Measurements from ENCODE around the gene ZBTB46.
A peak's percentile ranks its signal among the peaks of the same experiment; 100 is the strongest.

The ZBTB46 gene

GRCh38 chr20:63705232-63706026, 125.6 kb downstream of the ZBTB46 start:
- no peak for DNase-seq (ENCODE audit: low read depth)

GRCh38 chr20:63704749-63705117, 126.3 kb downstream of the ZBTB46 start:
- no peak for DNase-seq (ENCODE audit: low read depth)

GRCh38 chr20:63703976-63704748, 126.9 kb downstream of the ZBTB46 start:
- no peak for DNase-seq (ENCODE audit: low read depth)

GRCh38 chr20:63703471-63703975, 127.5 kb downstream of the ZBTB46 start:
- no peak for DNase-seq (ENCODE audit: low read depth)

DNA sequence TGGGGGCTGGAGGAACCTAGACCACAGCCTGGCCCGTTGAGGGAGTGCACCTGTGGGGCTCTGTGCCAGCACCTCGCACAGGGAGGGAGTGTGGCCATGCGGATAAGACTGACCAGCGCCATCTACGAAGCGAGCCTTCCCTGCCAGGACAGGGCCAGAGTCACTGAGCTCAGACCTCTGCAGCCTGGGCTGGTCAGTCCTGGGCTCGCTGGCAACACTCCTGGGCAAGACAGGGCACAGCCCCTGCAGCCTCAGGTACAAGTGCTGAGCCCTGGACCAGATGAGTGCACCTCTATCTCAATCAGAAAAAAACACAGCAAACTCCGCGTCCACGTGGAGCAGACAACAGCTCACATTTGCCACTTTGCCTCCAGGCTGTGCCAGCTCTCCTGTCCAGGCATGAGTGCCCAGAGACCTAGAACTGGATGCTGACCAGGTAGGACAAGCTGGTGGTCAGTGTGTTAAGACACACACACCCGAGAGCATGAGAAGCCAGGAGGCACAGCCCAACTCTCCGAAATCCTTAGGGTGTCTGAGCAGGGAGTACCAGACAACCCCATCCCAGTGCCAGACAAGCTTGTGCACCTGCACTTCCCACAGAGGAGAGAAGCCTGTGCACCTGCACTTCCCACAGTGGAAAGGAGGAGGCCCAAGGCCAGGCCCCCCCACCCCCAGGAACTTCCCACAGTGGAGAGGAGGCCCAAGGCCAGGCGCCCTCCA, 128.2 kb downstream of the ZBTB46 start:
- no peak for DNase-seq (ENCODE audit: low read depth)

DNA sequence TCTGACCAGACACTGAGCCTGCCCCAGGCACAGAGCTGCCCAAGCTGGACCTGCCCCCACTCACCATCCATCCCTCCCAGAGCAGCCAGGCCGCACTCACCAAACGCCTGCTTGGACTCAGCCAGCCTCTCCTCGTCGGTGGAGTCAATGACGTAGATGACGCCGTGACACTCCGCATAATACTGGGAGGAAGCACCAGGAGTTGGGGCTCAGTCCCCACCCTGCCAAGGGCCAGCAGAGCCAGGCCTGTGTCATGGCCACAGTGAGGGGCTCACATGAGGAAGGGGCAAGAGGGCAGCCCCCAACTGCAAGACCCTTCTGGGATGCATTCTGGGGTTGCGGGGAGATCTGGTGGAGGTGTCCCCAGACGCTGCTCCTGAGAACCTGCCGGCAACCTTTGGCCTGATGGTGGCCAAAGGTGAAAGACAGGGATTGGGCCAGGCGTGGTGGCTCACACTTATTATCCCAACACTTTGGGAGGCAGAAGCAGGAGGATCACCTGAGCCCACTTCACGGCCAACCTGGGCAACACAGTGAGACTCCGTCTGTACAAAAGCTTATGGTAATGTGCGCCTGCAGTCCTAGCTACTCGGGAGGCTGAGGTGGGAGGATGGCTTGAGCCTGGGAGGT, 128.9 kb downstream of the ZBTB46 start:
- no peak for DNase-seq (ENCODE audit: low read depth)

- DNase-seq (ENCODE audit: low read depth): no peak
Measured at GRCh38 chr20:63701329-63702035, 129.6 kb downstream of the ZBTB46 start.

DNA sequence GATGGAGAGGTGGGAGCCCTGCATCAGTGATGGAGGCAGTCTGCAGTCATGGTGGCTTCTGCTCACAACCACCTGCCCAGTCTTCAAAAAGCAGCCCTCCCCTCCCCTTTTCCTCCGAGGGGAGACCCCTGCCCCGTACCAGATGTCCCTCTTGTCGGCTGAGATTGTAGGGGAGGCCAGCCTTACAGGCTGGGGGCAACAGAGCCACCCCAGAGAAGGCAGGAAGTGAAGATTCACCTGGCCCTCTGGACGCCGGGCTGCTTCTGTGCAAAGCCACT, 130.1 kb downstream of the ZBTB46 start:
- DNase-seq (ENCODE audit: low read depth): no peak

GRCh38 chr20:63700199-63701050, 130.6 kb downstream of the ZBTB46 start:
- DNase-seq (ENCODE audit: low read depth): no peak

- DNase-seq (ENCODE audit: low read depth): no peak
Measured at GRCh38 chr20:63699466-63700198, 131.4 kb downstream of the ZBTB46 start.

DNA sequence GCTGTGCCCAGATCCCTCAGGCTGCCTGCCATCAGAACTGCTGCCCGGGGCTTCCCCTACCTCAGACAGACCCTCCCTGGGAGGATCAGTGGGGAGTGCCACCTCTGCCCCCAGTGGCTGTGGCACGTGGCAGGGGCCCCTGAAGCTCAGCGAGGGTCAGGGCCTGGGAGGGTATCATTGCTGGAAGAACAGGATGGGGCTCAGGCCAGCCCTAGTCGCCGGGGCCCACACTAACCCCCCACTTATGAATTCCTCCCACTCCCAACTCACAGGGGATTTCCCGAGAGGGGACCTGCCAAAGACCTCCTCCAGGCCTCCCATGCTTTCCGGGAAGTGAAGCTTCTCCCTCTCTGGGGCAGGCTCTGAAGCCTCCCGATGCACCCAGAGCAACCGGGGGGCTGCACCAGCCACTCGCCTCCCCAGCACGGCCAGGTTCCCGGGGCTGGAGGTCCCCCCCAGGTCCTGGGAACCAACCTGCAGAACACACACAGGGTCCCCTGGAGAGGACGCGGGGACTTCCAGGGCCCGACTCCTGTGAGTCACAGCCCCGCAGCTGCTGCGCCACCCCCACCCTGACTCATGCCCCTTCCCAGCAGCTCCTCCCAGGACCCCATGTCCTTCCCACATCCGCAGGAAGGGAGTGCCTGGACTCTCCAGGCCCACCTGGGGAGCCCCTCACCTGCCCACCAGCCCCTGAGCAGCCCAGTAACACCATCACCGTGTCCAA, 132.2 kb downstream of the ZBTB46 start:
- DNase-seq (ENCODE audit: low read depth): peak; percentile 42

GRCh38 chr20:63697868-63698545, 133.1 kb downstream of the ZBTB46 start:
- DNase-seq (ENCODE audit: low read depth): no peak

- no peak for DNase-seq (ENCODE audit: low read depth)
Measured at GRCh38 chr20:63697357-63697867, 133.7 kb downstream of the ZBTB46 start.

DNA sequence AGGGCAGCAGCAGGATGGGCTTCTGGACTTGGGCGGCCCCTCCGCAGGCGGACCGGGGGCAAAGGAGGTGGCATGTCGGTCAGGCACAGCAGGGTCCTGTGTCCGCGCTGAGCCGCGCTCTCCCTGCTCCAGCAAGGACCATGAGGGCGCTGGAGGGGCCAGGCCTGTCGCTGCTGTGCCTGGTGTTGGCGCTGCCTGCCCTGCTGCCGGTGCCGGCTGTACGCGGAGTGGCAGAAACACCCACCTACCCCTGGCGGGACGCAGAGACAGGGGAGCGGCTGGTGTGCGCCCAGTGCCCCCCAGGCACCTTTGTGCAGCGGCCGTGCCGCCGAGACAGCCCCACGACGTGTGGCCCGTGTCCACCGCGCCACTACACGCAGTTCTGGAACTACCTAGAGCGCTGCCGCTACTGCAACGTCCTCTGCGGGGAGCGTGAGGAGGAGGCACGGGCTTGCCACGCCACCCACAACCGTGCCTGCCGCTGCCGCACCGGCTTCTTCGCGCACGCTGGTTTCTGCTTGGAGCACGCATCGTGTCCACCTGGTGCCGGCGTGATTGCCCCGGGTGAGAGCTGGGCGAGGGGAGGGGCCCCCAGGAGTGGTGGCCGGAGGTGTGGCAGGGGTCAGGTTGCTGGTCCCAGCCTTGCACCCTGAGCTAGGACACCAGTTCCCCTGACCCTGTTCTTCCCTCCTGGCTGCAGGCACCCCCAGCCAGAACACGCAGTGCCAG, 134.3 kb downstream of the ZBTB46 start, which contains the start of gene TNFRSF6B:
Gene TNFRSF6B (plus strand): TSS at position 25 of the 729 bp plus-strand sequence. CDS start 116 bp downstream, at position 141.
- no peak for DNase-seq (ENCODE audit: low read depth)

DNA sequence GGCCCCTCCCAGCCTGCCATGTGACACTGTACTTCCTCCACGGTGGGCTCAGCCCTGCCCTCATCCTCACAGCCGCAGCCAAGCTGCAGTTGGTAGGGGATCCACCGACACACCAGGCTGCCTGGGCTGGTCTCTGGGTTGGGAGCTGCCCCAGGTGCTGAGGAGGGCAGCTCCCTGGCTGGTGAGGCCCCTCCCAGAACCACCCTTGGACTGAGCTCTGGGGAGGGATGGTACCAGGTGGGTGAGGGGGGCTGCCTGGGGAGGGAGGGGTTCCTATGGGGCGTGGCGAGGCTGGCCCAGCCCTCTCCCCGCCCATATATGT, 134.8 kb downstream of the ZBTB46 start:
- DNase-seq (ENCODE audit: low read depth): no peak

GRCh38 chr20:63695424-63696305, 135.4 kb downstream of the ZBTB46 start:
- DNase-seq (ENCODE audit: low read depth): no peak
